B cell (primary cell): Measurements from ENCODE around the gene TSTD2.

Source experiments
- EZH2 ChIP-seq: IDR thresholded peaks from 2 replicates; pipeline ENCODE4 v1.6.1; 2012; ENCODE audit warnings: borderline replicate concordance, low read depth, mild to moderate bottlenecking, moderate library complexity, low read length; ENCODE audit not compliant: insufficient read depth, poor library complexity, severe bottlenecking
- TF ChIP-seq, protein P1 (sequence below): fragments of 200-600 bp; IDR thresholded peaks from one replicate; pipeline ENCODE4 v1.8.0; 2022; ENCODE audit warnings: antibody characterized with exemption, mild to moderate bottlenecking

DNA sequence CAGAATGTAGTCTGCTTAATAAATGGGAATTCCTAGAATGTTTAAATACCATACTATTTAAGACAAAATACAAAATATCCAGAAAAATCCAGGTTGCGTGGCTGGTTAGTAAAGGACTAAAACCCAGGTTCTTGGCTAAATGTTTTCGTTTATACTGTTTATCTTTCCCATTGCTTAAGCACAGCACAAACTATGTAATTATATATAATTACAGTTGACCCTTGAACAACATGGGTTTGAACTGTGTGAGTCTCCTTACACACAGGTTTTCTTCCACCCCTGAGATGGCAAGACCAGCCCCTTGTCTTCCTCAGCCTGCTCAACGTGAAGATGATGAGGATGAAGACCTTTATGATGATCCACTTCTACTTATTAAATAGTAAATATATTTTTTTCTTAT lies 39.2 kb upstream of the TSTD2 start:
- TF ChIP-seq, protein P1, sequence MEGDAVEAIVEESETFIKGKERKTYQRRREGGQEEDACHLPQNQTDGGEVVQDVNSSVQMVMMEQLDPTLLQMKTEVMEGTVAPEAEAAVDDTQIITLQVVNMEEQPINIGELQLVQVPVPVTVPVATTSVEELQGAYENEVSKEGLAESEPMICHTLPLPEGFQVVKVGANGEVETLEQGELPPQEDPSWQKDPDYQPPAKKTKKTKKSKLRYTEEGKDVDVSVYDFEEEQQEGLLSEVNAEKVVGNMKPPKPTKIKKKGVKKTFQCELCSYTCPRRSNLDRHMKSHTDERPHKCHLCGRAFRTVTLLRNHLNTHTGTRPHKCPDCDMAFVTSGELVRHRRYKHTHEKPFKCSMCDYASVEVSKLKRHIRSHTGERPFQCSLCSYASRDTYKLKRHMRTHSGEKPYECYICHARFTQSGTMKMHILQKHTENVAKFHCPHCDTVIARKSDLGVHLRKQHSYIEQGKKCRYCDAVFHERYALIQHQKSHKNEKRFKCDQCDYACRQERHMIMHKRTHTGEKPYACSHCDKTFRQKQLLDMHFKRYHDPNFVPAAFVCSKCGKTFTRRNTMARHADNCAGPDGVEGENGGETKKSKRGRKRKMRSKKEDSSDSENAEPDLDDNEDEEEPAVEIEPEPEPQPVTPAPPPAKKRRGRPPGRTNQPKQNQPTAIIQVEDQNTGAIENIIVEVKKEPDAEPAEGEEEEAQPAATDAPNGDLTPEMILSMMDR, result no peak
- TF ChIP-seq EZH2, result no peak
